ENCODE measurements around the gene OR2F1.

The OR2F1 gene

GRCh38 chr7:143954544-143954943 lies at the start of gene OR2F1:
Gene OR2F1 (plus strand): TSS chr7:143954844. CDS start chr7:143959971, 5,127 bp downstream.
- no peak for DNase-seq

- DNase-seq: no peak
Observed at GRCh38 chr7:143905509-143905908, 49.1 kb upstream of the OR2F1 start.

- DNase-seq: no peak
Observed at GRCh38 chr7:143906151-143906550, 48.5 kb upstream of the OR2F1 start.

GRCh38 chr7:143906895-143907294 lies 47.7 kb upstream of the OR2F1 start:
- no peak for DNase-seq

- no peak for DNase-seq
Observed at GRCh38 chr7:143908120-143908519, 46.5 kb upstream of the OR2F1 start.

- DNase-seq: no peak
Observed at GRCh38 chr7:143909863-143910262, 44.8 kb upstream of the OR2F1 start.

- DNase-seq: no peak
Observed at GRCh38 chr7:143910473-143911248, 44.0 kb upstream of the OR2F1 start.

- no peak for DNase-seq
Observed at GRCh38 chr7:143913945-143914615, 40.6 kb upstream of the OR2F1 start.

GRCh38 chr7:143914938-143915652 lies 39.5 kb upstream of the OR2F1 start:
- no peak for DNase-seq

GRCh38 chr7:143924851-143925250 lies 29.8 kb upstream of the OR2F1 start:
- DNase-seq: no peak

- DNase-seq: no peak
Observed at GRCh38 chr7:143929224-143929920, 25.3 kb upstream of the OR2F1 start.

- no peak for DNase-seq
Observed at GRCh38 chr7:143931739-143932138, 22.9 kb upstream of the OR2F1 start.

- DNase-seq: no peak
Observed at GRCh38 chr7:143934526-143935325, 19.9 kb upstream of the OR2F1 start, which contains the start of gene OR2F2. Gene OR2F2 (plus strand): TSS chr7:143935233. CDS start chr7:143935233, 0 bp downstream.

- no peak for DNase-seq
Observed at GRCh38 chr7:143936087-143937009, 18.3 kb upstream of the OR2F1 start.

GRCh38 chr7:143938379-143939243 lies 16.0 kb upstream of the OR2F1 start:
- DNase-seq: no peak

- no peak for DNase-seq
Observed at GRCh38 chr7:143945423-143945822, 9.2 kb upstream of the OR2F1 start.

- DNase-seq: no peak
Observed at GRCh38 chr7:143947111-143947510, 7.5 kb upstream of the OR2F1 start.

- DNase-seq: no peak
Observed at GRCh38 chr7:143948733-143949132, 5.9 kb upstream of the OR2F1 start.

- no peak for DNase-seq
Observed at GRCh38 chr7:143953421-143953820, 1.2 kb upstream of the OR2F1 start.

- DNase-seq: no peak
Observed at GRCh38 chr7:143954135-143954534, 509 bp upstream of the OR2F1 start.

Data from activated T-cell treated with anti-CD3 and anti-CD28 coated beads, Interleukin-2, amount 50 U/mL, for 48 hours (primary cell).